Panc1 (cell line): ENCODE results near the gene WLS. TPM values are rescaled to one million over a fixed set of nuclear protein-coding genes. Genes with fewer than 3 reads are reported as not detected.

ENCODE experiments used
- ATAC-seq: fragments of 200-7000 bp; cut with Tn5 transposase; 2 replicates; pipeline ENCODE4 v1.9.1; 2020; ENCODE audit warnings: mild to moderate bottlenecking, moderate library complexity
- BruUV-seq: library from RNA; stranded (reverse); fragments of 400-500 nt; replicated peaks from 2 replicates; lab custom pipeline; 2021; lab: Mats Ljungman, UMichigan
- CTCF ChIA-PET: fragments of 300-600 bp; sonication (Branson Sonifier 250); formaldehyde crosslinking; loops from one replicate; lab custom pipeline; 2022; ENCODE audit warnings: antibody characterized with exemption; lab: Charles Lee
- POLR2A ChIA-PET: fragments of 300-600 bp; sonication (Branson Sonifier 250); formaldehyde crosslinking; loops from one replicate; lab custom pipeline; 2022; ENCODE audit warnings: antibody characterized with exemption; lab: Charles Lee
- DNase-seq: peaks from one replicate; pipeline ENCODE4 v3.0.0-alpha.2; 2010; ENCODE audit warnings: low read depth, low spot score
- H3K27ac ChIP-seq: 2 replicates; pipeline ENCODE4 v1.5.1; 2011; ENCODE audit warnings: mild to moderate bottlenecking, low read length, inconsistent platforms
- H3K27me3 ChIP-seq: fragments of 200-500 bp; sonication (Bioruptor generic); 2 replicates; pipeline ENCODE4 v1.6.0; 2014; ENCODE audit warnings: low read length, inconsistent platforms; ENCODE audit not compliant: control insufficient read depth, insufficient read depth
- H3K36me3 ChIP-seq: fragments of 200-500 bp; sonication (Bioruptor generic); 2 replicates; pipeline ENCODE4 v1.5.1; 2014; ENCODE audit warnings: inconsistent platforms, mild to moderate bottlenecking, low read length, moderate library complexity; ENCODE audit not compliant: control insufficient read depth, insufficient read depth
- H3K4me1 ChIP-seq: 2 replicates; pipeline ENCODE4 v1.5.1; 2011; ENCODE audit warnings: inconsistent platforms, mild to moderate bottlenecking, low read length, moderate library complexity; ENCODE audit not compliant: control insufficient read depth, insufficient read depth
- H3K4me3 ChIP-seq, 2 experiments: 2 replicates each; pipeline ENCODE4 v1.5.1; 2011 to 2012; ENCODE audit warnings: low read depth in 2 of 2, low read length in 2 of 2, mild to moderate bottlenecking in 2 of 2, inconsistent platforms in 1 of 2, moderate library complexity in 1 of 2
- H3K9me3 ChIP-seq: fragments of 200-500 bp; sonication (Bioruptor generic); 2 replicates; pipeline ENCODE4 v1.5.1; 2014; ENCODE audit warnings: low read depth, mild to moderate bottlenecking, inconsistent platforms, low read length, moderate library complexity; ENCODE audit not compliant: control insufficient read depth, insufficient read depth
- CTCF ChIP-seq: fragments of 450-650 bp; IDR thresholded peaks from 2 replicates; pipeline ENCODE4 v1.5.1; 2017; ENCODE audit warnings: mild to moderate bottlenecking
- POLR2AphosphoS5 ChIP-seq: IDR thresholded peaks from 2 replicates; pipeline ENCODE4 v1.6.1; 2012; ENCODE audit warnings: mild to moderate bottlenecking, low read depth, low read length, moderate library complexity
- REST ChIP-seq, 2 experiments: IDR thresholded peaks; 2 replicates each; pipeline ENCODE4 v1.6.1; 2011 to 2012; ENCODE audit warnings: low read depth in 2 of 2, control low read depth in 1 of 2, low read length in 1 of 2, mild to moderate bottlenecking in 1 of 2, moderate library complexity in 1 of 2; ENCODE audit not compliant: insufficient read depth in 1 of 2
- SIN3A ChIP-seq: IDR thresholded peaks from 2 replicates; pipeline ENCODE4 v1.6.1; 2012; ENCODE audit warnings: low read depth, mild to moderate bottlenecking, low read length, moderate library complexity, borderline replicate concordance; ENCODE audit not compliant: insufficient read depth
- TCF7L2 ChIP-seq: IDR thresholded peaks from 2 replicates; pipeline ENCODE4 v1.6.1; 2011; ENCODE audit warnings: mild to moderate bottlenecking, low read depth, low read length, inconsistent platforms
- in situ Hi-C: cut with HindIII; loops from 2 replicates; pipeline ENCODE4 v1.10.0; 2016; ENCODE audit warnings: low sequenced_read_pairs, low pct_unique_long_range_greater_than_20kb
- intact Hi-C: fragments of 100-400 bp; cut with micrococcal nuclease; formaldehyde crosslinking; loops from one replicate; pipeline ENCODE4 v1.10.0; 2022; ENCODE audit not compliant: unreplicated experiment
- total RNA-seq: library from RNA; stranded (reverse); gene quantifications from one replicate; pipeline ENCODE4 v1.2.1, GENCODE V29; 2021; ENCODE audit not compliant: unreplicated experiment

The WLS gene
- total RNA-seq, 1 experiment from 2014 or later, result 29.6 TPM

DNA sequence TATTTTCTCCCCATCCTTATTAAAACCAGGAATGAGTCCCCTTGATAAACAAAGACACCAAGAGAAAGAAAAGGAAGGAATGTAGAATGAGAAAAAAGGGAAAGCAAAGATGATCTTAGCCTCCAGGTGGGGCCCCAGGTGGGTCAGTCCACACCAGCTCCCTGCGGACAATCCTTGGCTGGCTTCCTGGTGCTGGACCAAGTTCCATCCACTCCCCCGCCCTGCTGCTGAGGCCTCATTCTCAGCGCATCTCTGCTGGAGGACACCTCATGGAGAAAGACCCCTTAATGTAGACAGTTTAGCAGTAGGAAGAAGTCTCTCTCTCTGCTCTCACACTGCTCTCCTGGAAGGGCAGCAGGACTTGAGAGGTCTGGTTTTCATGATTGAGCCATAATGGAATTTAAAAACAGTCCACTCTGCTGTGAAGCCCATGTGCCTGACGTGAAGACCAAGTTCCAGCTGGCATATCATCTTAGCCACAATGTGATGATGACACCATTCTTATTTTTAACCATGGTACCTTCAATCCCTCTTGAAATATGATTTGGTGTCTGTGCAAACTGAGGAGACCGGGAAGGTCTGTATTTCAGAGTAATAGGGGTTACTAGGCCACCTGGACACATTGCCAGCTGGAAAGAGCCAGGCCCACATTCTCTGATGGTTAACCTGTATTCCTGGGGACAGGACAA, 83.1 kb downstream of the WLS start:
- ChIA-PET CTCF (no interaction called here), POLR2A (no interaction called here)
- Histone ChIP-seq H3K27me3 (no peaks in the 10 kb centered on the region), H3K36me3 (no peaks in the 10 kb centered on the region), H3K27ac (no peak overlapping the region), H3K9me3 (no peaks in the 10 kb centered on the region), H3K4me3 (no peak overlapping the region), H3K4me1 (no peaks in the 10 kb centered on the region)
- no TSS peak for BruUV-seq
- DNase-seq (no peak), ATAC-seq (no peak)
- intact Hi-C loops (no loop called here), in situ Hi-C loops (no loop called here)
- TF ChIP-seq POLR2AphosphoS5 (no peak), TCF7L2 (no peak), REST (IDR thresholded peaks at IDR 0.05; ENCODE audit: insufficient read depth in 1 of 2, low read depth in 2 of 2, low read length in 1 of 2) (no peak), CTCF (no peak), SIN3A (no peak)

DNA sequence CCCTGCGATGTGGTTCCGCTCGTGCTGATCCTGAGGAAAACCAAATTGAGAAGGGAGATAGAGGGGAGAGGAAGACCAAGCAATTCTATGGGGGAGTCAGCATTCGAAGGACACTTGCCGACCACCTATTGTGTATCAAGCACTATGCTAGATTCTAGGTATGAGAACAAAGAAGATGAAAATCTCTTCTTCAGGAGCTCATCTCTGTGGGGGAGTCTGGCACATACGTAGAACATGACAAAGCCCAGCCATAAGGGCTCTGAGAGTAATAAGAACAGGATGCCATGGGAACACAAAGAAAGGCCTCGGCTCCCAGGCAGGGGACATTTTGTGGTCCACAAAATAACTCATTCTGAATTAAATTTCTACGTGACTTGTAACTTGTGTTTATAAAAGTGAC, 83.7 kb downstream of the WLS start:
- CTCF ChIA-PET, result no interaction called here
- no TSS peak for BruUV-seq
- in situ Hi-C loops (no loop called here), intact Hi-C loops (no loop called here)
- POLR2A ChIA-PET, result no interaction called here
- Histone ChIP-seq H3K4me3 (no peak overlapping the region), H3K9me3 (no peaks in the 10 kb centered on the region), H3K36me3 (no peaks in the 10 kb centered on the region), H3K4me1 (no peaks in the 10 kb centered on the region), H3K27me3 (no peaks in the 10 kb centered on the region), H3K27ac (no peak overlapping the region)
- ATAC-seq (no peak), DNase-seq (no peak)
- TF ChIP-seq SIN3A, result no peak
- no peak for TF ChIP-seq CTCF
- TF ChIP-seq POLR2AphosphoS5, result no peak
- no peak for TF ChIP-seq TCF7L2
- TF ChIP-seq REST (IDR thresholded peaks at IDR 0.05; ENCODE audit: insufficient read depth in 1 of 2, low read depth in 2 of 2, low read length in 1 of 2), result no peak
